Neuron (in vitro differentiated cells): Measurements from ENCODE around the gene PCCA.
A peak's percentile ranks its signal among the peaks of the same experiment; 100 is the strongest.

Experiments used
- H2AFZ ChIP-seq: one replicate; pipeline ENCODE4 v1.6.1; 2013; ENCODE audit warnings: low read depth, mild to moderate bottlenecking, inconsistent platforms, low read length, moderate library complexity
- H3K27me3 ChIP-seq: one replicate; pipeline ENCODE4 v1.6.1; 2013; ENCODE audit warnings: low read length; ENCODE audit not compliant: insufficient read depth
- H3K36me3 ChIP-seq: one replicate; pipeline ENCODE4 v1.6.1; 2013; ENCODE audit warnings: low read length; ENCODE audit not compliant: insufficient read depth
- H3K4me1 ChIP-seq: one replicate; pipeline ENCODE4 v1.6.1; 2013; ENCODE audit warnings: low read length; ENCODE audit not compliant: insufficient read depth
- H3K4me3 ChIP-seq: 2 replicates; pipeline ENCODE4 v1.5.1; 2013; ENCODE audit warnings: mild to moderate bottlenecking, low read length, moderate library complexity
- H3K9me3 ChIP-seq: one replicate; pipeline ENCODE4 v1.6.1; 2013; ENCODE audit warnings: low read length

Gene PCCA

DNA sequence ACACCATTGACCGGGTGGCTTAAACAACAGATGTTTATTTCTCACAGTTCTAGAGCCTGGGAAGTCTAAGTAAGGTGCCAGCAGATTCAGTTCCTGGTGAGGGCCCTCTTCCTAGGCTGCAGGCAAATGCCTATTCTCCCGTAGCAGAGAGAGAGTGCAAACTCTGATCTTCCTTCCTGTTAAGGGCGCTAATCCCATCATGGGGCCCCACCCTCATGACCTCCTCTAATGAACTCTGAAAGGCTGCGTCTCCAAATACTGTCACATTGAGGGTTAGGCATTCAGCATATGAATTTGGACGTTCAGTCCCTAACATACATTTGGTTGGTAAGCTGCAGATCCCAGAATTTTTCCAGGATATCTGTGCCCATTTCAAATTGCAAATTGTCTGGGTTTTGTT is 370.9 kb downstream of the PCCA start:
- Histone ChIP-seq H3K4me1 (peaks cover 12% of the 10 kb centered on the region), H3K9me3 (peaks cover 5% of the 10 kb centered on the region), H3K36me3 (no peaks in the 10 kb centered on the region), H2AFZ (no peak overlapping the region), H3K27me3 (no peaks in the 10 kb centered on the region), H3K4me3 (no peak overlapping the region)

DNA sequence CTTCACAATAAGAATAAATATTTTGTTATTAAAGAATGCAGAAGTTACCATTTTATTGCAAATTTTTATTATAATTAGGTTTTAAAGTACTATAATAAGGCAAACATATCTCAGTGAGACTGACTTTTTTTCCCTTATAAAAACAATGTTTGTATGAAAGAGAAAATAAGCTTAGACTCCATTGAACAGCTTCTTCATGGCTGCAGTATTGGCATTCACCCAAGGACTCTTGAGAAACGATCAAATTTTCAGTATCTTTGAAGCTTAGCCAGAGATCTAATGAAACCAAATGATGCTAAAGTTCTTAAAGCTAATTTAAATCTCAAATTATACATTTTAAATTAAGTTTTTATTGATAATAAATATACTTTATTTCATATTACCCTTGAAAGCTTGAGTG is 371.4 kb downstream of the PCCA start:
- H3K4me1 ChIP-seq = peaks cover 12% of the 10 kb centered on the region
- H3K9me3 ChIP-seq = peaks cover 5% of the 10 kb centered on the region
- no peaks in the 10 kb centered on the region for H3K27me3 ChIP-seq
- no peak overlapping the region for H3K4me3 ChIP-seq
- H2AFZ ChIP-seq = no peak overlapping the region
- H3K36me3 ChIP-seq = no peaks in the 10 kb centered on the region

- peaks cover 5% of the 10 kb centered on the region for H3K9me3 ChIP-seq
- H3K36me3 ChIP-seq = no peaks in the 10 kb centered on the region
- H2AFZ ChIP-seq = no peak overlapping the region
- peaks cover 12% of the 10 kb centered on the region for H3K4me1 ChIP-seq
- no peaks in the 10 kb centered on the region for H3K27me3 ChIP-seq
- H3K4me3 ChIP-seq = no peak overlapping the region
These were observed 371.9 kb downstream of the PCCA start for GRCh38 chr13:100460791-100461190.

GRCh38 chr13:100461309-100462030 is 372.6 kb downstream of the PCCA start:
- Histone ChIP-seq H3K36me3 (no peaks in the 10 kb centered on the region), H2AFZ (no peak overlapping the region), H3K4me3 (no peak overlapping the region), H3K27me3 (no peaks in the 10 kb centered on the region), H3K9me3 (peaks cover 5% of the 10 kb centered on the region), H3K4me1 (peaks cover 12% of the 10 kb centered on the region)

- no peaks in the 10 kb centered on the region for H3K27me3 ChIP-seq
- H3K36me3 ChIP-seq = no peaks in the 10 kb centered on the region
- peaks cover 12% of the 10 kb centered on the region for H3K4me1 ChIP-seq
- no peak overlapping the region for H3K4me3 ChIP-seq
- H3K9me3 ChIP-seq = peaks cover 4% of the 10 kb centered on the region
- no peak overlapping the region for H2AFZ ChIP-seq
These were observed 375.1 kb downstream of the PCCA start for GRCh38 chr13:100464006-100464405.

- no peaks in the 10 kb centered on the region for H3K27me3 ChIP-seq
These were observed 376.7 kb downstream of the PCCA start for GRCh38 chr13:100465558-100465957.

DNA sequence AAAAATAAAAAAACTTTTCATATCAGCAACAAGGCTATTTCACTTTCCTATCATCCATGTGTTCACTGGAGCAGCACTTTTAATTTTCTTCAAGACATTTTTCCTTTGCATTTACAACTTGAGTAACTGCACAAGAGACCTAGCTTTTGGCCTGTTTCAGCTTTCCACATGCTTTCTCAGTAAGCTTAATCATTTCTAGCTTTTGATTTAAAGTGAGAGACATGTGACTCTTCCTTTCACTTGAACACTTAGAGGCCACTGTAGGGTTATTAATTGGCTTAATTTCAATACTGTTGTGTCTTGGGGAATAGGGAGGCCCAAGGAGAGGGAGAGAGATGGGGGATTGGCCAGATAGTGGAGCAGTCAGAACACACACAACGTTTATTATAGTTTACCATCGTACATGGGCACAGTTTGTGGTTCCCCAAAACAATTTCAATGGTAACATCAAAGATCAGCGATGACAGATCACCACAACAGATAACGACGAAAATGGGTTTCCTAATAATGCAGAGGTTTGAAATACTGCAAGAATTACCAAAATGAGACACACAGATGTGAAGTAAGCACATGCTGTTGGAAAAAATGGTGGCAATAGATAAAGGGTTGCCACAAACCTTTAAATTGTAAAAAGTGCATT is 382.1 kb downstream of the PCCA start:
- Histone ChIP-seq H3K4me3 (no peak overlapping the region), H3K4me1 (peaks cover 25% of the 10 kb centered on the region), H2AFZ (no peak overlapping the region), H3K27me3 (no peaks in the 10 kb centered on the region), H3K36me3 (no peaks in the 10 kb centered on the region), H3K9me3 (peaks cover 1% of the 10 kb centered on the region)

More at GRCh38 chr13:100465558-100465957, 376.7 kb downstream of the PCCA start:
- Histone ChIP-seq H3K4me1 (peaks cover 12% of the 10 kb centered on the region), H3K4me3 (no peak overlapping the region), H3K36me3 (no peaks in the 10 kb centered on the region), H2AFZ (no peak overlapping the region), H3K9me3 (peaks cover 1% of the 10 kb centered on the region)

DNA sequence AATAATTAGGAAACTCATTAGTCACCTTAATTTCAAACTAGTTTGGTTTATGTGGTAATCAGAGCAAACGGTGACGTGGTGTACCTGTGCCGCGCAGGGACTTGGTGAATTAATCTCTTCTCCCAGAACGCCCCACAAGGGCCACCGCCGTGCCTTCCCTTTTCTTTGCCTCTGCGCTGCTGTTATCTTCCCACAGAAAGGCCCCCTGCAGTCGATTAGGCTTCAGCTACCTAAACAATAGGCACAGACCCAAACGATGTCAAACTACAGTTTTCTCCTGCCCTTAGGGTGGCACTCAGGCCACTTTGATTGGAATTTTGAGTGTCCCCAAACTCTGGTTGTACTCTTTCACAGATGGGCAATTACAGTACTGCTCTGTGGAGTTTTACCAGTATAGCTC is 384.2 kb downstream of the PCCA start:
- H3K36me3 ChIP-seq = no peaks in the 10 kb centered on the region
- peak overlapping the region; percentile 7 for H3K4me3 ChIP-seq
- no peak overlapping the region for H2AFZ ChIP-seq
- no peaks in the 10 kb centered on the region for H3K9me3 ChIP-seq
- peaks cover 25% of the 10 kb centered on the region for H3K4me1 ChIP-seq
- no peaks in the 10 kb centered on the region for H3K27me3 ChIP-seq

GRCh38 chr13:100473501-100474044 is 384.7 kb downstream of the PCCA start:
- Histone ChIP-seq H3K4me1 (peaks cover 25% of the 10 kb centered on the region), H3K36me3 (no peaks in the 10 kb centered on the region), H3K4me3 (peak overlapping the region; percentile 7), H3K9me3 (no peaks in the 10 kb centered on the region), H3K27me3 (no peaks in the 10 kb centered on the region), H2AFZ (no peak overlapping the region)

DNA sequence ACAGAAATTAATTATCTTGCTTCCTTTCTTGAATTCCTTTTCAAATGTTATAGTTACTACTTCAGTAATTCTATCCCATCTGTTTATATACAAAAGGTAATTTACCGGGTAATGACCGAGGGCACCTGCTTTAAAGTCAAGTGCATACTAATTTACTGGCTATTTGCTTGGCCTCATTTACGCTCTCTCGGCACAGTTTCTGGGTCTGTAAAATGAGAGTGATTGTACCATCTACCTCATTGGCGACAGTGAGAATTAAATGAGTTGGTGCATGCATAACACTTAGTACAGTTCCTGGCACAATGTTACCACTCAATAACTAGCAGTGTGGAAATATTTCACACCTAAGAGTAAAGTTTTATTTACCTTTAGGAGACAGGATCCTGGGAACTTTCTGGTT is 388.1 kb downstream of the PCCA start:
- no peak overlapping the region for H3K4me3 ChIP-seq
- peaks cover 29% of the 10 kb centered on the region for H3K4me1 ChIP-seq
- H3K9me3 ChIP-seq = no peaks in the 10 kb centered on the region
- H2AFZ ChIP-seq = no peak overlapping the region
- no peaks in the 10 kb centered on the region for H3K36me3 ChIP-seq
- H3K27me3 ChIP-seq = no peaks in the 10 kb centered on the region

DNA sequence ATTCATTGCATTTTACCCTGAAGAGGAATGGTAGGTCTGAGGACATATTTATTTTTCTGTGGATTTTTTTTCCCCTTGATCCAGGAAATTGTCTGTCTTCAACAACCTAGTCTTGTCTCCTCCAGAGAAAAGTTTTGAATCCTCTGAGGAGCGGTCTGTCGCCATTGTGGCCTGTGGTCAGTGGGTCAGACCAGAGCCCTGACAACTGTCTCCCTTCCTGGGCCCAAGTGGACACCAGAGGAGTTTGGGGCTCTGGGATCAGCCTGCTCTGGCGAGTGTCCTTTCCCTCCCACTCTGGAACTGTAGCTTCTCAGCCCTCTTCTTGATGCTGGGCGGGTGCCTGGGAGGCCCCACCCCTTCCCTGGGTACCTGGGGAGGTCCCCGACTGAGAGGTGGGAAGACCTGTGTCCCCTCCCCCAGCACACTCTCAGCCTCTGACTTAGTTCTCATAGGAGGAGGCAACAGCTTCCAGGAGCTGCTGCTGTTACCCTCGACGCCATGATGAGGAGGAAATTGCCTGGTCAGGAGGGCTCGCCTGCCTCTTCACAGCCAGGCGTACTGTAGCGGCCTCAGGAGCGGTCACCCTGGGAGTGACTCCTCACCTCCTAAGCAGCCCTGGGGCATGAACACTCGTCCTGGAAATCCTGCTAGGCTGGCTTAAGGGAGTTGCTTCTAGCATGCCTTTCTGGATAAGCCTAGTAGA is 389.4 kb downstream of the PCCA start:
- Histone ChIP-seq H3K36me3 (no peaks in the 10 kb centered on the region), H2AFZ (no peak overlapping the region), H3K4me1 (peaks cover 16% of the 10 kb centered on the region), H3K9me3 (no peaks in the 10 kb centered on the region), H3K27me3 (no peaks in the 10 kb centered on the region), H3K4me3 (no peak overlapping the region)

DNA sequence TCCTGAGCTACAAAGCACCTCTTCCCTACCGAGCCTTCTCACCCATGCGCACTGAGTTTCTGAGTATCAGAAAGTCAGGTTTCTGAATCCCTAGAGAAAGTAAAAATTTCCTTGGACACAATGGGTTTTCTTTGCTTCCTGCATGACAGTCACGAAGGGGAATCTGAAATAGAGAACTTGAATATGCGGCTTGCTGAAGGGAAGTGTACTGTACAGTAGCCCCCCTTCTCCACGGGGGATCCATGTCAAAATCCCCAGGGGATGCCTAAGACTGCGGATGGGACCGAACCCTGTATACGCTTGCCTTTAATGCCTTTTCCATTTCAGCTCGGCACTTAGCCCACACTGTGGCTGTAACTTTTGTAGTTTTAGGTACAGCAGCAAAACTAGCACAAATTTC is 391.8 kb downstream of the PCCA start:
- Histone ChIP-seq H3K4me1 (peaks cover 4% of the 10 kb centered on the region), H3K27me3 (no peaks in the 10 kb centered on the region), H3K36me3 (no peaks in the 10 kb centered on the region), H2AFZ (no peak overlapping the region), H3K4me3 (no peak overlapping the region), H3K9me3 (no peaks in the 10 kb centered on the region)

- no peaks in the 10 kb centered on the region for H3K36me3 ChIP-seq
- H3K27me3 ChIP-seq = no peaks in the 10 kb centered on the region
- peaks cover 4% of the 10 kb centered on the region for H3K4me1 ChIP-seq
- no peaks in the 10 kb centered on the region for H3K9me3 ChIP-seq
- no peak overlapping the region for H3K4me3 ChIP-seq
- no peak overlapping the region for H2AFZ ChIP-seq
These were observed 394.2 kb downstream of the PCCA start for GRCh38 chr13:100483139-100483538.
